ENCODE data around the gene PPP2R5E. TPM values are rescaled to one million over a fixed set of nuclear protein-coding genes. Genes with fewer than 3 reads are reported as not detected.

The PPP2R5E gene
- total RNA-seq, 2 experiments from 2014 or later, result 12.5 to 47.8 TPM

DNA sequence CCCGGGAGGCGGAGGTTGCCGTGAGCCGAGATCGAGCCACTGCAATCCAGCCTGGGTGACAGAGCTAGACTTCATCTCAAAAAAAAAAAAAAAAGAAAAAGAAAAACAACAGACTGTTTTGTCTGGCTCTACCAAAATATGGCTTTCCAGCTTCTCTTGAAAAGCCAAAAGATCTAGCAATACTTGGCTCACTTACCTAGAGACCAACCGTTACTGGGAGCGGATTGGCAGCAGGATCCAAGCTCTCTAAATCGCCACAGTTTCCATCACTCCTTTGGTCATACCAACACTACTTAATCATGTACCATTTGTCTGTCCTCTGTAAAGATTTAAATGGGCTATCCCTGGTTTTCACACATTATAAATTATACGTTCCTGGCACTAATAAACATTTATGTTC lies 136.8 kb downstream of the PPP2R5E start:
- H3K9me2 ChIP-seq (ENCODE audit: insufficient read depth, low read length), result no peaks in the 10 kb centered on the region
- CTCF ChIA-PET (ENCODE audit: unreplicated experiment), result no interaction called here
- DNase-seq (ENCODE audit: low spot score), result no peak
- POLR2A ChIA-PET, result interaction anchor here (0.5 kb wide), 1 partner anchor 20 kb away, joined by 3 read pairs; no protein-coding TSS in a partner anchor
- no peaks in the 10 kb centered on the region for H4K20me1 ChIP-seq (ENCODE audit: insufficient read depth, low read length)
- H3K27ac ChIP-seq (ENCODE audit: low read depth, low read length, poor library complexity, severe bottlenecking), result no peak overlapping the region
- no peaks in the 10 kb centered on the region for H3K4me1 ChIP-seq (ENCODE audit: insufficient read depth, low read length, poor library complexity, severe bottlenecking)
- no peaks in the 10 kb centered on the region for H3K79me2 ChIP-seq (ENCODE audit: insufficient read depth, low read depth, low read length)
- H3K9me3 ChIP-seq (ENCODE audit: low read length), result no peaks in the 10 kb centered on the region
- no peak overlapping the region for H2AFZ ChIP-seq (ENCODE audit: low read length)
- intact Hi-C loops (cut with micrococcal nuclease; ENCODE audit: unreplicated experiment), result no loop called here
- H3K4me3 ChIP-seq (ENCODE audit: low read depth, low read length, poor library complexity, severe bottlenecking), result no peak overlapping the region
- TF ChIP-seq EZH2phosphoT487 (IDR thresholded peaks at IDR 0.05; ENCODE audit: borderline replicate concordance, low read depth, low read length), result no peak
- TF ChIP-seq, protein P1, sequence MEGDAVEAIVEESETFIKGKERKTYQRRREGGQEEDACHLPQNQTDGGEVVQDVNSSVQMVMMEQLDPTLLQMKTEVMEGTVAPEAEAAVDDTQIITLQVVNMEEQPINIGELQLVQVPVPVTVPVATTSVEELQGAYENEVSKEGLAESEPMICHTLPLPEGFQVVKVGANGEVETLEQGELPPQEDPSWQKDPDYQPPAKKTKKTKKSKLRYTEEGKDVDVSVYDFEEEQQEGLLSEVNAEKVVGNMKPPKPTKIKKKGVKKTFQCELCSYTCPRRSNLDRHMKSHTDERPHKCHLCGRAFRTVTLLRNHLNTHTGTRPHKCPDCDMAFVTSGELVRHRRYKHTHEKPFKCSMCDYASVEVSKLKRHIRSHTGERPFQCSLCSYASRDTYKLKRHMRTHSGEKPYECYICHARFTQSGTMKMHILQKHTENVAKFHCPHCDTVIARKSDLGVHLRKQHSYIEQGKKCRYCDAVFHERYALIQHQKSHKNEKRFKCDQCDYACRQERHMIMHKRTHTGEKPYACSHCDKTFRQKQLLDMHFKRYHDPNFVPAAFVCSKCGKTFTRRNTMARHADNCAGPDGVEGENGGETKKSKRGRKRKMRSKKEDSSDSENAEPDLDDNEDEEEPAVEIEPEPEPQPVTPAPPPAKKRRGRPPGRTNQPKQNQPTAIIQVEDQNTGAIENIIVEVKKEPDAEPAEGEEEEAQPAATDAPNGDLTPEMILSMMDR (conservative IDR thresholded peaks at IDR 0.05; ENCODE audit: low read length), result no peak
- H3K4me2 ChIP-seq (ENCODE audit: low read length), result no peak overlapping the region
- BruUV-seq (replicated peaks), result no TSS peak
- H3K36me3 ChIP-seq (ENCODE audit: insufficient read depth, low read length), result no peaks in the 10 kb centered on the region; the same call in 1 of the 2 replicates

DNA sequence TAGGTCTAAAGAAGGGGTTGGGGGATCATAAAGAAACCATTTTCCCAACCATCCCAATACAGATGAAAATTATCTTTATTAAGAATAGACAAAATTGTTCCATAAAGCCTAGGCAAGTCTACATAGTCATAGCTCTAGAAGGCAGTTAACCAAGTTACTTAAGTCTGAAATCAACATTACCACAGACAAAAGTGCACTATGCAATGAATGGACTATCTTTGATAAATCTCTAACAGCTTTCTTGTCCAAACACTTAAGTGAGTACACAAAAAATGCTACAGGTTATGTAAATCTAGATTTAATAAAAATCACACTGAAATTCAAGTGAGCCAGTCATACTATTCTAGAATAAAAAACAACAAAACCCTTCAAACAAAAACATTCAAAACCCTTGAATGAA lies 137.5 kb downstream of the PPP2R5E start:
- no peak overlapping the region for H3K27ac ChIP-seq (ENCODE audit: low read depth, low read length, poor library complexity, severe bottlenecking)
- no peaks in the 10 kb centered on the region for H3K9me2 ChIP-seq (ENCODE audit: insufficient read depth, low read length)
- no peak for DNase-seq (ENCODE audit: low spot score)
- POLR2A ChIA-PET, result interaction anchor here (0.5 kb wide), 1 partner anchor 19 kb away, joined by 3 read pairs; no protein-coding TSS in a partner anchor
- H3K4me3 ChIP-seq (ENCODE audit: low read depth, low read length, poor library complexity, severe bottlenecking), result no peak overlapping the region
- H3K79me2 ChIP-seq (ENCODE audit: insufficient read depth, low read depth, low read length), result no peaks in the 10 kb centered on the region
- no peaks in the 10 kb centered on the region for H4K20me1 ChIP-seq (ENCODE audit: insufficient read depth, low read length)
- BruUV-seq (replicated peaks), result no TSS peak
- intact Hi-C loops (cut with micrococcal nuclease; ENCODE audit: unreplicated experiment), result no loop called here
- no peaks in the 10 kb centered on the region for H3K4me1 ChIP-seq (ENCODE audit: insufficient read depth, low read length, poor library complexity, severe bottlenecking)
- H3K4me2 ChIP-seq (ENCODE audit: low read length), result no peak overlapping the region
- CTCF ChIA-PET (ENCODE audit: unreplicated experiment), result no interaction called here
- H3K9me3 ChIP-seq (ENCODE audit: low read length), result no peaks in the 10 kb centered on the region
- no peak overlapping the region for H2AFZ ChIP-seq (ENCODE audit: low read length)
- TF ChIP-seq, protein P1 (conservative IDR thresholded peaks at IDR 0.05; ENCODE audit: low read length), result no peak
- TF ChIP-seq EZH2phosphoT487 (IDR thresholded peaks at IDR 0.05; ENCODE audit: borderline replicate concordance, low read depth, low read length), result no peak
- H3K36me3 ChIP-seq (ENCODE audit: insufficient read depth, low read length), result no peaks in the 10 kb centered on the region; the same call in 1 of the 2 replicates

DNA sequence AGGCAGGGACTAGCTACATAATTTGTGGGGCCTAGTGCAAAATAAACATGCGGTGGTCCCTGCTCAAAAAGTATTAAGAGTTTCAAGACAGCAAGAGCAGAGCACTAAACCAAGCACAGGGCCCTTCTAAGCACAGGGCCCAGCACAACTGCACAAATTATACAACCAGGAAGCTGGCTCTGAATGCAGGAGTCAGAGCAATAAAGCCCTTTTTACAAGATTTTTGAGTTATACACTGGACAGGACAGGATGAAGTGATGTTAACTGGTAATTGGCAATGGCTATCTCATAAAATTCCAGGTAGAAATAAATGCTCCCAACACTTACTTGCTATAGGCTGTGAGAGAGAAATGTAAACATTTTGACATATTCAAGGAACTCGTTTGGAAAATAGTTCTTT lies 138.3 kb downstream of the PPP2R5E start:
- TF ChIP-seq, protein P1 (conservative IDR thresholded peaks at IDR 0.05; ENCODE audit: low read length), result no peak
- no peak for TF ChIP-seq EZH2phosphoT487 (IDR thresholded peaks at IDR 0.05; ENCODE audit: borderline replicate concordance, low read depth, low read length)
- POLR2A ChIA-PET, result no interaction called here
- no peaks in the 10 kb centered on the region for H3K4me1 ChIP-seq (ENCODE audit: insufficient read depth, low read length, poor library complexity, severe bottlenecking)
- H3K36me3 ChIP-seq (ENCODE audit: insufficient read depth, low read length), result no peaks in the 10 kb centered on the region; the same call in 1 of the 2 replicates
- intact Hi-C loops (cut with micrococcal nuclease; ENCODE audit: unreplicated experiment), result no loop called here
- no peak overlapping the region for H3K4me3 ChIP-seq (ENCODE audit: low read depth, low read length, poor library complexity, severe bottlenecking)
- H2AFZ ChIP-seq (ENCODE audit: low read length), result no peak overlapping the region
- H3K4me2 ChIP-seq (ENCODE audit: low read length), result no peak overlapping the region
- no peak for DNase-seq (ENCODE audit: low spot score)
- H3K27ac ChIP-seq (ENCODE audit: low read depth, low read length, poor library complexity, severe bottlenecking), result no peak overlapping the region
- no TSS peak for BruUV-seq (replicated peaks)
- H3K79me2 ChIP-seq (ENCODE audit: insufficient read depth, low read depth, low read length), result no peaks in the 10 kb centered on the region
- no peaks in the 10 kb centered on the region for H4K20me1 ChIP-seq (ENCODE audit: insufficient read depth, low read length)
- H3K9me2 ChIP-seq (ENCODE audit: insufficient read depth, low read length), result no peaks in the 10 kb centered on the region
- CTCF ChIA-PET (ENCODE audit: unreplicated experiment), result no interaction called here
- H3K9me3 ChIP-seq (ENCODE audit: low read length), result no peaks in the 10 kb centered on the region

Measured in OCI-LY7 (cell line).